Peyer's patch (tissue), 4 donors: Measurements from ENCODE around the gene ATP9B.

ENCODE experiments used
- POLR2A ChIP-seq, 2 donors: fragments of 450-650 bp; IDR thresholded peaks; one replicate each; pipeline ENCODE4 v1.5.1; 2017; ENCODE audit warnings: antibody characterized with exemption in 2 of 2, mild to moderate bottlenecking in 2 of 2, moderate library complexity in 2 of 2
- TF ChIP-seq, protein P1 (sequence below), 6 experiments: fragments of 450-650 bp in 4 of 6; fragments of 200-600 bp in 2 of 6; sonication (generic) in 1 of 6; IDR thresholded peaks; one replicate each; pipeline ENCODE4 v1.5.1; 2017 to 2019; ENCODE audit warnings: antibody characterized with exemption in 6 of 6, mild to moderate bottlenecking in 3 of 6, moderate library complexity in 1 of 6

DNA sequence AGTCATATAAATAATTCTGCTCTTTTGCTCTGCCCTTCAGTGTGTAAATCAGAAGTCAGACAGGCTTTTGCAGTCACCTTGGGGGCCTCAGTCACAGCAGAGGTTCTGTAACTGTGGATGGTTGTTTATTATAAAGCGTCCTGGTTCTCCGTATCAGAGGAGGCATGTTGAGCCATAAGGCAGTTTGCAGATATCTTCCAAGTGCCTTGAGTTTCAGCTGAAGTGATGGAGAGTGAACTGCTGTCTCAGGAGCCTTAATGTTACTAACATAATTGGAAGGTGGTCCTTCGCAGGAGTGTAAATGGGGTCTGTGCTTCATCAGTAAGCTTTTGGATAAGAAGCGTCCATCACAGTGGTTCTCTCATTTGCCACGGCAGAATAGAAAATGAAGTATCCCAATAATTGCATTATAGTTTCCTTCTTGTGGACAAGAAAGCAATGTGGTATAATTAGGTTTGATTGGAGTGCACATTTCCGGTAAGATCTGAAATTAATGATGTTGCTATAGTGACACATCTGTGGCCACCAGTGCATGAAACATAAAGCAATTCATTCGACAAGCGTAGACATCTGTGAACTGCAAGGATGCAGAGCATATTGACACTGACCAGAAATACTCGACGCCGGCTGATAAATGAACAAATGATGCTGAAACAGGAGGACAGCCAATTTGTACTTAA, 214.1 kb downstream of the ATP9B start:
- TF ChIP-seq, protein P1, sequence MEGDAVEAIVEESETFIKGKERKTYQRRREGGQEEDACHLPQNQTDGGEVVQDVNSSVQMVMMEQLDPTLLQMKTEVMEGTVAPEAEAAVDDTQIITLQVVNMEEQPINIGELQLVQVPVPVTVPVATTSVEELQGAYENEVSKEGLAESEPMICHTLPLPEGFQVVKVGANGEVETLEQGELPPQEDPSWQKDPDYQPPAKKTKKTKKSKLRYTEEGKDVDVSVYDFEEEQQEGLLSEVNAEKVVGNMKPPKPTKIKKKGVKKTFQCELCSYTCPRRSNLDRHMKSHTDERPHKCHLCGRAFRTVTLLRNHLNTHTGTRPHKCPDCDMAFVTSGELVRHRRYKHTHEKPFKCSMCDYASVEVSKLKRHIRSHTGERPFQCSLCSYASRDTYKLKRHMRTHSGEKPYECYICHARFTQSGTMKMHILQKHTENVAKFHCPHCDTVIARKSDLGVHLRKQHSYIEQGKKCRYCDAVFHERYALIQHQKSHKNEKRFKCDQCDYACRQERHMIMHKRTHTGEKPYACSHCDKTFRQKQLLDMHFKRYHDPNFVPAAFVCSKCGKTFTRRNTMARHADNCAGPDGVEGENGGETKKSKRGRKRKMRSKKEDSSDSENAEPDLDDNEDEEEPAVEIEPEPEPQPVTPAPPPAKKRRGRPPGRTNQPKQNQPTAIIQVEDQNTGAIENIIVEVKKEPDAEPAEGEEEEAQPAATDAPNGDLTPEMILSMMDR (IDR thresholded peaks at IDR 0.05): no peak
- TF ChIP-seq POLR2A (IDR thresholded peaks at IDR 0.05): no peak
